ENCODE measurements around the gene SURF4. TPM values are rescaled to one million over a fixed set of nuclear protein-coding genes. Genes with fewer than 3 reads are reported as not detected.
"Not testable (repeated sequence)": the region's sequence is repeated elsewhere in the genome, so short reads cannot be mapped to it uniquely, and the experiment has no call there.

The SURF4 gene
- total RNA-seq, 1 experiment from 2014 or later: 417 TPM

- Histone ChIP-seq H3K9me3 (no peaks in the 10 kb centered on the region), H3K36me3 (no peaks in the 10 kb centered on the region), H3K4me3 (no peak overlapping the region), H3K27me3 (no peaks in the 10 kb centered on the region)
- no peak for DNase-seq
Observed at GRCh38 chr9:133383438-133383837, 7.6 kb upstream of the SURF4 start.

DNA sequence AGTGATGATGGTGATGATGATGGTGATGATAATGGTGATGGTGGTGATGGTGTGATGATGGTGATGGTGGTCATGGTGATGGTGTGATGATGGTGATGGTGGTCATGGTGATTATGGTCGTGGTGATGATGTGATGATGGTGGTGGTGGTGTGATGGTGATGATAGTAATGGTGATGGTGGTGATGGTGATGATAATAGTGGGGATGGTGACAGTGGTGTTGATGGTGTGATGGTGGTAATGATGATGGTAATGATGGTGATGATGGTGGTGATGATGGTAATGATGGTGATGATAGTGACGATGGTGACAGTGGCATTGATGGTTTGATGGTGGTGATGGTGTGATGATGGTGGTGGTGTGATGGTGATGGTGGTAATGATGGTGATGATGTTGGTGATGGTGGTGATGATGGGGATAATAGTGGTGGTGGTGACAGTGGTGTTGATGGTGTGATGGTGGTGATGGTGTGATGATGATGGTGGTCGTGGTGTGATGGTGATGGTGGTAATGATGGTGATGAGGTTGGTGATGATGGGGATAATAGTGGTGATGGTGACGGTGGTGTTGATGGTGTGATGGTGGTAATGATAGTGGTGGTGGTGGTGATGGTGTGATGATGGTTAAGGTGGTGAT lies 6.8 kb upstream of the SURF4 start:
- Histone ChIP-seq H3K27me3 (no peaks in the 10 kb centered on the region), H3K36me3 (no peaks in the 10 kb centered on the region), H3K9me3 (no peaks in the 10 kb centered on the region), H3K4me3 (no peak overlapping the region)
- no peak for DNase-seq

DNA sequence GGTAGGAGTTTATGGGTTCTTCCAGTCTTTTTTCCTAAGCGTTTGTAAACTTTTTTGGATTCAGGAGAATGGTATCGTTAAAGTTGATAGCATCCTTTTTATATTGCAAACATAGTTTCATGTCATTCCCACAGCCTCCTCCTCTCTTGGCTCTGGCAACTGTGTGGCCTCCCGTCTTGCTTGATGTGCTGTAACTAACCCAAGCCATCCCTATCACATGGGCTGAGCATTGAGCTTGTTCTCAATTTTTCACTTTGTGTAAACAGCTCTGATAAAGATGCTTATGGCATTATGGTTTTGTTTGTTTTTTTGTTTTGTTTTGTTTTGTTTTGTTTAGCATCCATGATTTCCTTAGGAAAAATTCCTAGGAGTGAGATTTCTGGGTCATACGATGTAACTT lies 4.9 kb upstream of the SURF4 start:
- no peaks in the 10 kb centered on the region for H3K36me3 ChIP-seq
- no peak for DNase-seq

GRCh38 chr9:133379153-133380086 lies 3.6 kb upstream of the SURF4 start:
- no peaks in the 10 kb centered on the region for H3K36me3 ChIP-seq
- no peak for DNase-seq
- H3K27me3 ChIP-seq: no peaks in the 10 kb centered on the region
- no peaks in the 10 kb centered on the region for H3K9me3 ChIP-seq
- H3K4me3 ChIP-seq: no peak overlapping the region

More for the DNA sequence above, 4.9 kb upstream of the SURF4 start:
- Histone ChIP-seq H3K27me3 (no peaks in the 10 kb centered on the region), H3K9me3 (no peaks in the 10 kb centered on the region), H3K4me3 (no peak overlapping the region)

DNA sequence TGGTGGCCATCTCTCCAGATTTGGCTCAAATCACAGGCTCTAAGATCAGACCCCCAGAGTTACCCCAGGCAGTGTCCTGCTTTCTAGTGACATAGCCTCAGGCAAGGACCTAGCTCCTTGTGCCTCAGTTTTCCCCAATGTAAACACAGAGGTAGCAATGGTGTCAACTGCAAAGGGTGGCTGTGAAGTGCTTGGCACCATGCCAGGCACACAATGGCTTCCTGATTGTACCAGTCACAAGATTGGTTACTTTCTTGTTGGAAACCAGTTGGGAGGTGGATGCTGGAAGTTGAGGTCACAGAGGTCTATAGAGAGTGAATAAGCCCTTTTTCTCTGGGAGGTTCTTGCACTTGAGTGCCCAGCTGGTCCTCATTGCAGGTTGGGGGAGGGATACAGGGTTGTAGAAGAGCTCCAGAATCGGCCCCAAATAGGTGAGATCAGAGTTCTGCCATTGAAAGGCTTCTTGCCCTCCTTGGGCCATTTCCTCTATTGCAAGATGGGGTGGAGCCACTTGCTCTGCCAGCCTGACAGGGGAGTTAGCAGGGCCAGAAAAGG lies 2.6 kb upstream of the SURF4 start:
- no peaks in the 10 kb centered on the region for H3K27me3 ChIP-seq
- H3K4me3 ChIP-seq: no peak overlapping the region
- no peaks in the 10 kb centered on the region for H3K9me3 ChIP-seq
- no peak for DNase-seq
- peaks cover 3% of the 10 kb centered on the region for H3K36me3 ChIP-seq

- Histone ChIP-seq H3K9me3 (no peaks in the 10 kb centered on the region), H3K4me3 (no peak overlapping the region), H3K27me3 (no peaks in the 10 kb centered on the region), H3K36me3 (peaks cover 11% of the 10 kb centered on the region)
- peak; percentile 38 for DNase-seq
Observed at GRCh38 chr9:133377721-133378216, 1.9 kb upstream of the SURF4 start.

DNA sequence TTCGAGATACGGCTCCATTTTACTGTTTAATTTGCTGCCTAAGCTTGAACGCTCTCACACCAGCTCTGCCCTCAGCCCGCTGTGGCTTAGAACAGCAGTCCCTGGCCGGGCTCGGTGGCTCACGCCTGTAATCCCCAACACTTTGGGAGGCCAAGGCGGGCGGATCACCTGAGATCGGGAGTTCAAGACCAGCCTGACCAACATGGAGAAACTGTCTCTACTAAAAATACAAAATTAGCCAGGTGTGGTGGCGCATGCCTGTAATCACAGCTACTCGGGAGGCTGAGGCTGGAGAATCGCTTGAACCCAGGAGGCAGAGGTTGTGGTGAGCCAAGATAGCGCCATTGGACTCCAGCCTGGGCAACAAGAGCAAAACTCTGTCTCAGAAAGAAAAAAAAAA lies 1.4 kb upstream of the SURF4 start:
- H3K4me3 ChIP-seq, H3K9me3 ChIP-seq, DNase-seq, H3K27me3 ChIP-seq: not testable (repeated sequence)
- peaks cover 16% of the 10 kb centered on the region for H3K36me3 ChIP-seq

GRCh38 chr9:133375116-133375723 lies 640 bp downstream of the SURF4 start:
- H3K9me3 ChIP-seq: no peaks in the 10 kb centered on the region
- no peak for DNase-seq
- H3K4me3 ChIP-seq: peak overlapping the region; percentile 95
- H3K36me3 ChIP-seq: peaks cover 35% of the 10 kb centered on the region
- H3K27me3 ChIP-seq: no peaks in the 10 kb centered on the region

DNA sequence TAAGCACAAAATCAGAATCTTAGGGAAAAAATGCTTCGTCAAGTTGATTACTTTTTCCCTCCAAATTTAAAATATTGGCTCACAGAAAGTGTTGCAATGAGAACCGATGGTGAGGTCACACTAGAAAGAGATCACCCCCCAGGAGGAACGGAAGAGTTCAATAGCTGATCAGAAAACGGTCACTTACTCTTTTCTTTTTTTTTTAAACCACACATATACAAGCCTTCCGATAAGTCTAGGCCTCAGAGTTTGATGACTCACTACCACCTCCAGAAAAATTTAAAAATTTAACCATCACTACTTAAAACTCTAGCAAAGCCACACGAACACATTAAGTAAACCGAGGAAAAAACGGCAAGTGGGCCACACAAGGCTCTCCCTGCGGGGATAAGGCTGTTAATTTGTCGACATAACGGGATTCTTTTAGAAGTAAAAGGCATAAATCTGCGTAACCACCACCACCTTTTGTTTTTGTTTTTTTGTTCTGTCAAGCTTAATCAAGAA lies 1.2 kb downstream of the SURF4 start:
- Histone ChIP-seq H3K27me3 (no peaks in the 10 kb centered on the region), H3K9me3 (no peaks in the 10 kb centered on the region), H3K4me3 (peak overlapping the region; percentile 95), H3K36me3 (peaks cover 38% of the 10 kb centered on the region)
- no peak for DNase-seq

- DNase-seq: no peak
- Histone ChIP-seq H3K9me3 (no peaks in the 10 kb centered on the region), H3K36me3 (peaks cover 61% of the 10 kb centered on the region), H3K27me3 (no peaks in the 10 kb centered on the region), H3K4me3 (no peak overlapping the region)
Observed at GRCh38 chr9:133372144-133372543, 3.7 kb downstream of the SURF4 start.

- Histone ChIP-seq H3K4me3 (no peak overlapping the region), H3K9me3 (no peaks in the 10 kb centered on the region), H3K27me3 (no peaks in the 10 kb centered on the region), H3K36me3 (peaks cover 69% of the 10 kb centered on the region)
- no peak for DNase-seq
Observed at GRCh38 chr9:133371261-133371711, 4.6 kb downstream of the SURF4 start.

GRCh38 chr9:133370685-133371084 lies 5.2 kb downstream of the SURF4 start:
- Histone ChIP-seq H3K4me3 (no peak overlapping the region), H3K27me3 (no peaks in the 10 kb centered on the region), H3K36me3 (peaks cover 75% of the 10 kb centered on the region), H3K9me3 (no peaks in the 10 kb centered on the region)
- no peak for DNase-seq

DNA sequence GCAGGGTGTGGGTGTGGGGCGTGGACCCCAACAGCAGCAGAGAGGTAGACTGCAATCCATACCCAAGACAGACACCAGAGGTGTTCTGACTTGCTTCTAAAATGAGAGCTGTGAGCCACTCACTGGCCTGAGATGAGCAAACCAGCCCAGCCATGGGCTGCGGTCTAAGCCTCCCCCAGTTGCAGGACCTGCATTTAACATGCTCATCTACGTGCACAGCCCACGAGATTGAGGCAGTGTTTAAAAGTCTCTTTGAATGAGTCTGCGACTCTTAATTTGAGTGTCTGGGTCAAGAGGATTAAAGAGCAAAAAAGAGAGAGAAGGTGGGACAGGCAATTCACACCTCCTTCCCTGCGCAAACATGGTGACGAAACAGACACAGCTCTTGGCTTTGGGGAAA lies 5.9 kb downstream of the SURF4 start:
- no peak for DNase-seq
- H3K36me3 ChIP-seq: peaks cover 83% of the 10 kb centered on the region
- no peaks in the 10 kb centered on the region for H3K9me3 ChIP-seq
- H3K27me3 ChIP-seq: no peaks in the 10 kb centered on the region
- no peak overlapping the region for H3K4me3 ChIP-seq

DNA sequence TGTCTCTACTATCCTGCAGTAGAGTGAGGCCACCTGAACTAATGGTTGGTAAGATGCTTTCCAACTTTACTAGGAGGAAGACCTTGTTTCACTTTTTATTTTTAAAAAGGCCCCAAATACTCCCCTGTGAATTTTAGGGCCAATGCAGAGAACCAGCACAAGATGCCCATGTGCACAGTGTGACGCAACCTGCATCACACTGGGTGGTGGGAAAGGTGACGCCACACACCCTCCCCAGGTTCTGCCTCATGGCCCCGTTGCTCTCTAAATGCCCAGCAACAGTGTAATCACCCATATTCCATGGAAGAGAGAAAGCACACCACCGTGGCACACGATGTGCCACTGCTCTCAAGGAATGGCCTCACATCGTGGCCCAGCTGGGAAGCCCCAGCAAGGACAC lies 6.4 kb downstream of the SURF4 start:
- peaks cover 85% of the 10 kb centered on the region for H3K36me3 ChIP-seq

DNA sequence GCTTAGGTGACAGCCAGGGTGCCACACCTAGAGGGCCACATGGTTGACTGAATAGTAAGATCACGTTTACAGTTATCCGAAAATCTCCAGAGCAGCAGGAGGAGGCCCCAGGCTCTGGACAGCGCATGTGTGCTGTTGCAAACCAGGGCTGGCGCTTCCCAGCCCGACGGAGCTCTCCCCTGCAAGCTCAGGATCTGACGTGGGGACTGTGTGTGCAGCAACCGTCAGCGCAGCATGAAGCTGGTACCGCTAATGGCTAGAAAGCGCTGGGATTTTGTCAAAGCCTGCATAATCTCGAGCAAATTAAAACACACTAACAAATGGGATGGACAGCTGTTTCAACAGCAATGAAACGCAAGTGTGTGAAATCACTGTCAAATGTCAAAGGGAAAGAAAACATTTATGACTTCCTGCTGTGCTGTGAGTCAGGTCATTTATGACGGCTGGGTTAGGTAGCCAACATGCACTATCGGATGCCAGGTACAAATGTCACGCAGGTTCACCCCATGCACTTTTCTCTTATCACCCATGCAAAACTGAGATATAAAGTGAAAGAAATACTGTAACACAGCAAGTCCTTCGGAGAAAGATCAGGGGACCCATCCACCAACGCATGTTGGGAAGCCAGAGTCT lies 7.5 kb downstream of the SURF4 start:
- Histone ChIP-seq H3K4me3 (no peak overlapping the region), H3K9me3 (no peaks in the 10 kb centered on the region), H3K27me3 (no peaks in the 10 kb centered on the region), H3K36me3 (peaks cover 91% of the 10 kb centered on the region)
- no peak for DNase-seq

More for the DNA sequence above, 6.4 kb downstream of the SURF4 start:
- Histone ChIP-seq H3K27me3 (no peaks in the 10 kb centered on the region), H3K9me3 (no peaks in the 10 kb centered on the region), H3K4me3 (no peak overlapping the region)
- DNase-seq: no peak

DNA sequence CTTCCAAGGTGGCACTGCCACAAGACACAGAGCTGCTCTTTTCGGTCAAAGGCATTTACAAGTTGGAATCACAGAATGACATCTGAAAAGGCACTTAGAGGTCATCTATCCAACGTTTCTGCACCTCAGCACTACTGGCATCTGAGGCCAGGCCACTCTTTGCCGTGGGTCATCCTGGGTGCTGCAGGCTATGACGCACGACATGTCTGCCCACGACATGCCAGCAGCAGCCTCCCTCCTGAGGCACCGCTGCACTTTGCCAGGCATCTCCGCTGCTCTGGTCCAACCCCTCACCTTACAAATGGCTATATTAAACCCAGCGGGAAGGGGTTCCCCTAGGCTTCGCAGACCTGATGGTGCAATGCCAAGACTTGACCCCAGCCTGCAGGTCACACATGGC lies 8.1 kb downstream of the SURF4 start:
- no peak for DNase-seq
- H3K27me3 ChIP-seq: no peaks in the 10 kb centered on the region
- H3K4me3 ChIP-seq: no peak overlapping the region
- H3K9me3 ChIP-seq: no peaks in the 10 kb centered on the region
- H3K36me3 ChIP-seq: peaks cover 91% of the 10 kb centered on the region

Data from MG63 (cell line).